SU-DHL-6 (cell line): ENCODE measurements around the gene FRAT2.
A peak's percentile ranks its signal among the peaks of the same experiment; 100 is the strongest.

Source experiments
- H2AFZ ChIP-seq: fragments of 200-600 bp; sonication (generic); 2 replicates; pipeline ENCODE4 v1.6.1; 2014; ENCODE audit warnings: low read depth, mild to moderate bottlenecking, moderate library complexity, mixed read lengths, antibody characterized with exemption, low read length; ENCODE audit not compliant: severe bottlenecking
- H3F3A ChIP-seq: fragments of 200-600 bp; shearing (Covaris generic); 2 replicates; pipeline ENCODE4 v1.6.0; 2016; ENCODE audit warnings: antibody characterized with exemption, mild to moderate bottlenecking; ENCODE audit not compliant: insufficient read depth
- H3K27ac ChIP-seq: fragments of 200-600 bp; sonication (generic); 2 replicates; pipeline ENCODE4 v1.5.1; 2016; ENCODE audit warnings: low read depth, mild to moderate bottlenecking, low read length, moderate library complexity, mixed read lengths
- H3K27me3 ChIP-seq: fragments of 200-600 bp; sonication (generic), shearing (Covaris generic); 2 replicates; pipeline ENCODE4 v1.6.0; 2014; ENCODE audit warnings: mild to moderate bottlenecking, low read length
- H3K36me3 ChIP-seq: fragments of 200-600 bp; sonication (generic); 2 replicates; pipeline ENCODE4 v1.6.1; 2014; ENCODE audit warnings: mild to moderate bottlenecking, low read length, mixed read lengths
- H3K4me2 ChIP-seq: fragments of 300-600, 200-600 bp; shearing (Covaris generic), sonication (generic); 2 replicates; pipeline ENCODE4 v1.6.0; 2014; ENCODE audit warnings: low read length, low read depth, mild to moderate bottlenecking; ENCODE audit not compliant: poor library complexity, severe bottlenecking
- H3K4me3 ChIP-seq: fragments of 200-600 bp; sonication (generic); 2 replicates; pipeline ENCODE4 v1.5.1; 2014; ENCODE audit warnings: antibody characterized with exemption, low read length, mild to moderate bottlenecking, mixed read lengths; ENCODE audit not compliant: insufficient read depth, poor library complexity, severe bottlenecking
- H3K79me2 ChIP-seq: fragments of 200-600 bp; sonication (generic); 2 replicates; pipeline ENCODE4 v1.6.1; 2014; ENCODE audit warnings: mild to moderate bottlenecking, low read length, moderate library complexity; ENCODE audit not compliant: insufficient read depth
- H3K9ac ChIP-seq: fragments of 200-600 bp; sonication (generic); 2 replicates; pipeline ENCODE4 v1.7.0; 2014; ENCODE audit warnings: mild to moderate bottlenecking, low read length
- H3K9me2 ChIP-seq: fragments of 200-600 bp; sonication (generic); replicated peaks from 2 replicates; pipeline ENCODE4 v1.6.1; 2014; ENCODE audit warnings: low read length; ENCODE audit not compliant: insufficient read depth
- H3K9me3 ChIP-seq: fragments of 200-600 bp; sonication (generic); 2 replicates; pipeline ENCODE4 v1.6.1; 2014; ENCODE audit warnings: low read length, mixed read lengths; ENCODE audit not compliant: insufficient read depth
- H4K20me1 ChIP-seq: fragments of 200-600 bp; sonication (generic); 2 replicates; pipeline ENCODE4 v1.6.1; 2014; ENCODE audit warnings: low read depth, mild to moderate bottlenecking, antibody characterized with exemption, low read length, moderate library complexity, mixed read lengths
- EZH2phosphoT487 ChIP-seq: fragments of 200-600 bp; sonication (generic), shearing (Covaris generic); conservative IDR thresholded peaks from 2 replicates; pipeline ENCODE4 v1.6.1; 2018; ENCODE audit warnings: mild to moderate bottlenecking, antibody characterized with exemption, low read length, moderate library complexity, mixed read lengths
- TF ChIP-seq, protein P1 (sequence below): fragments of 200-600 bp; sonication (generic); IDR thresholded peaks from one replicate; pipeline ENCODE4 v1.5.1; 2017; ENCODE audit warnings: antibody characterized with exemption, mild to moderate bottlenecking, low read length, moderate library complexity; ENCODE audit not compliant: insufficient read depth, poor library complexity, severe bottlenecking

Gene FRAT2

DNA sequence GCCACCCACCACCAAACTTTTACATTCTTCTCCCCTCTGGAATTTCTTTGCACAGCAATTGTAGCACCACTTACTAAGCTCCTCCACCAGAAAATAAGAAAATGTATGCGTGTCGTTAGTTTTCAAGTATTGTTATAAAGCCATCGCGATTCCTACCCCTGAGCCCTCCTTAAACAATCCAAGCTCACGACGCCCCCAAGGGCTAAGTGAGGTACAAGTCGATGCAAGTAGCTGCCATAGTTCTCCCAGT lies 1.3 kb downstream of the FRAT2 start:
- Histone ChIP-seq H3K4me2 (peak overlapping the region; percentile 68), H3K9me3 (no peaks in the 10 kb centered on the region), H3K4me3 (peak overlapping the region; percentile 84), H2AFZ (peak overlapping the region; percentile 28), H3K79me2 (no peaks in the 10 kb centered on the region), H3K27me3 (no peaks in the 10 kb centered on the region), H3K9ac (peak overlapping the region; percentile 71), H3K27ac (no peak overlapping the region), H3K9me2 (no peaks in the 10 kb centered on the region), H3K36me3 (no peaks in the 10 kb centered on the region), H4K20me1 (no peaks in the 10 kb centered on the region), H3F3A (peaks cover 11% of the 10 kb centered on the region; the same call in 1 of the 2 replicates)
- TF ChIP-seq, protein P1, sequence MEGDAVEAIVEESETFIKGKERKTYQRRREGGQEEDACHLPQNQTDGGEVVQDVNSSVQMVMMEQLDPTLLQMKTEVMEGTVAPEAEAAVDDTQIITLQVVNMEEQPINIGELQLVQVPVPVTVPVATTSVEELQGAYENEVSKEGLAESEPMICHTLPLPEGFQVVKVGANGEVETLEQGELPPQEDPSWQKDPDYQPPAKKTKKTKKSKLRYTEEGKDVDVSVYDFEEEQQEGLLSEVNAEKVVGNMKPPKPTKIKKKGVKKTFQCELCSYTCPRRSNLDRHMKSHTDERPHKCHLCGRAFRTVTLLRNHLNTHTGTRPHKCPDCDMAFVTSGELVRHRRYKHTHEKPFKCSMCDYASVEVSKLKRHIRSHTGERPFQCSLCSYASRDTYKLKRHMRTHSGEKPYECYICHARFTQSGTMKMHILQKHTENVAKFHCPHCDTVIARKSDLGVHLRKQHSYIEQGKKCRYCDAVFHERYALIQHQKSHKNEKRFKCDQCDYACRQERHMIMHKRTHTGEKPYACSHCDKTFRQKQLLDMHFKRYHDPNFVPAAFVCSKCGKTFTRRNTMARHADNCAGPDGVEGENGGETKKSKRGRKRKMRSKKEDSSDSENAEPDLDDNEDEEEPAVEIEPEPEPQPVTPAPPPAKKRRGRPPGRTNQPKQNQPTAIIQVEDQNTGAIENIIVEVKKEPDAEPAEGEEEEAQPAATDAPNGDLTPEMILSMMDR, result no peak
- TF ChIP-seq EZH2phosphoT487, result no peak

DNA sequence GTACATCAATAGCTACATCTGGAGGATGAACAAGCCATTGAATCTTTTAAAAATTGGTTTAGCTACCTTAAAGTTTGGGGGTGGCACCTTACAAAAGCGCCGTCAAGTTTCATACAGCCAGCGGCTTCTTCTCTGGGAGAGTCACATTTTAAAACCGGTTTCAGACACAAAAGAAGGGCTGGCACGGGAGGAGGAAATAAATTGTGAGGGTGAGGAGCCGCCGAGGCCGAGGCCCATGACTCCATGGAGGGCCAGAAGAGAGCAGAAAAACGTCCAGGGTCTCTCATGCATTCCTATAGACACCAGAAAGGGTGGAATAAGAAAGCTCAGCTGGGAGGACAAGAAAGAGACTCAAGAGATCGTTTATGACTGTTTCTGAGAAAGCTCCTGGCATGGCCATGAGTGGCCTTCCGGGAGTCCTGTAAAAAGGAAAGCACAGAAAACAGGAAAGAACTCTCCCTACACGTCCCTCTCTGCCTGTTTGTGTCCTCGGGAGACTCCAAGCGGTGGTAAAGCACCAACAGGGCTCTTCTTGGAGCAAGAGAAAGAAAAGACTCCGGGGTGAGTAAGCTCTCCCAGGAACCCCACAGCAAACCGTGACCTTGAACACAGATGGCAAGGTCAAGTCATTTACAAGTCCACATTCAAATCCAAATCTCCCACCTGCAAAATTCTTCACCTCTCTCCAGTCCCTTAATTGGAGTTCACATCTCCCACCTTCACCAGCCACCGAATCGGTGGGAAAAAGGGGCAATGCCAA lies 1.8 kb downstream of the FRAT2 start:
- Histone ChIP-seq H3K4me2 (peak overlapping the region; percentile 68), H3K79me2 (no peaks in the 10 kb centered on the region), H3K4me3 (peak overlapping the region; percentile 84), H3K27ac (no peak overlapping the region), H2AFZ (no peak overlapping the region), H3K27me3 (no peaks in the 10 kb centered on the region), H3K9ac (peak overlapping the region; percentile 71; the same call in 1 of the 2 replicates), H3K9me2 (no peaks in the 10 kb centered on the region), H3F3A (peaks cover 11% of the 10 kb centered on the region; the same call in 1 of the 2 replicates), H3K36me3 (no peaks in the 10 kb centered on the region), H3K9me3 (no peaks in the 10 kb centered on the region), H4K20me1 (no peaks in the 10 kb centered on the region)
- TF ChIP-seq EZH2phosphoT487, result no peak
- TF ChIP-seq, protein P1, result no peak

DNA sequence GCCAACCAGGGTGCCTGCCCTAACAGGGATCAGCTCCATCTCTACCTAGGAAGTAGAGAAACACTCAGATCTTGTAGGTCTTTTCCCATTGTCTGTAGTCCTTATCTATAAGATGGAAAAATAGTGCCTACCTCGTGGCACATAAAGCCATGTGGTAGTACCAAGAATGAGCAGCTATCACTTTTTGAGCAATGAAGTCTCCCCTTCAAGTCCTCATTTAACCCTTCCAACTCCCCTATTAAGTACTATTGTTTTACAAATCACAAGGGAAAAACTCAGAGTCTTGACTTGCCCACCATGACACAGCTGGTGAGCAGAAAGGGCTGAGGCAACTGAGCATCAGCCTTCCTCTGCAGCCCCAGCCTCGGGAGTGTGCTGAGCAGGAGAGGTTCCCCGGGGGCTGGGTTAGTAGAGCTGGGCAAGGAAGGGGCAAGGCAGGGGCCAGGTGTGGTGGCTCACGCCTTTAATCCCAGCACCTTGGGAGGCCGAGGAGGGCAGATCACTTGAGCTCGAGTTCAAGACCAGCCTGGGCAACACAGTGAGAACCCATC lies 3.3 kb downstream of the FRAT2 start:
- TF ChIP-seq, protein P1, result no peak
- no peak for TF ChIP-seq EZH2phosphoT487
- Histone ChIP-seq H3K27me3 (no peaks in the 10 kb centered on the region), H3K4me3 (no peak overlapping the region), H3F3A (peaks cover 5% of the 10 kb centered on the region; the same call in 1 of the 2 replicates), H3K9me3 (no peaks in the 10 kb centered on the region), H3K9ac (no peak overlapping the region), H4K20me1 (no peaks in the 10 kb centered on the region), H3K4me2 (no peak overlapping the region), H3K36me3 (no peaks in the 10 kb centered on the region), H2AFZ (no peak overlapping the region), H3K79me2 (no peaks in the 10 kb centered on the region), H3K27ac (no peak overlapping the region), H3K9me2 (no peaks in the 10 kb centered on the region)
